CD4-positive, alpha-beta T cell (primary cell): ENCODE results near the gene ARMC3. TPM values are rescaled to one million over a fixed set of nuclear protein-coding genes. Genes with fewer than 3 reads are reported as not detected.
A peak's percentile ranks its signal among the peaks of the same experiment; 100 is the strongest.

Experiments used
- ATAC-seq: fragments of 200-7000 bp; cut with Tn5 transposase; one replicate; pipeline ENCODE4 v1.10.0; 2022; ENCODE audit warnings: mild to moderate bottlenecking; ENCODE audit not compliant: poor library complexity
- CTCF ChIA-PET: fragments of 350-600 bp; sonication (Branson Sonifier 250); formaldehyde crosslinking; loops from one replicate; lab custom pipeline; 2021; ENCODE audit warnings: antibody characterized with exemption, inconsistent platforms; lab: Charles Lee
- POLR2A ChIA-PET: fragments of 350-600 bp; sonication (Branson Sonifier 250); formaldehyde crosslinking; loops from one replicate; lab custom pipeline; 2021; ENCODE audit warnings: antibody characterized with exemption, inconsistent platforms; lab: Charles Lee
- DNase-seq, 14 experiments: peaks; one replicate each; pipeline ENCODE4 v3.0.0-alpha.2; 2013 to 2020; ENCODE audit warnings: mixed read lengths in 2 of 14
- H3K27ac ChIP-seq, 2 donors: one replicate each; pipeline versions ENCODE4 v1.5.1 to v1.7.0; 2013; ENCODE audit warnings: low read length in 2 of 2, low read depth in 1 of 2, mild to moderate bottlenecking in 1 of 2
- H3K27me3 ChIP-seq, 2 experiments: 1 replicate in 1 of 2; 2 replicates in 1 of 2; pipeline versions ENCODE4 v1.6.1 to v1.7.0; 2013; ENCODE audit warnings: low read length in 2 of 2, control low read depth in 1 of 2, mild to moderate bottlenecking in 1 of 2, moderate library complexity in 1 of 2; ENCODE audit not compliant: insufficient read depth in 2 of 2, control insufficient read depth in 1 of 2
- H3K36me3 ChIP-seq: one replicate; pipeline ENCODE4 v1.6.1; 2013; ENCODE audit warnings: low read length, control low read depth; ENCODE audit not compliant: insufficient read depth
- H3K4me1 ChIP-seq: one replicate; pipeline ENCODE4 v1.6.1; 2013; ENCODE audit warnings: low read length, control low read depth; ENCODE audit not compliant: insufficient read depth
- H3K4me3 ChIP-seq: one replicate; pipeline ENCODE4 v1.5.1; 2013; ENCODE audit warnings: mild to moderate bottlenecking, low read length, moderate library complexity
- H3K9me3 ChIP-seq, 2 experiments: 1 replicate in 1 of 2; 2 replicates in 1 of 2; pipeline versions ENCODE4 v1.6.1 to v1.7.0; 2013; ENCODE audit warnings: low read length in 2 of 2, mild to moderate bottlenecking in 2 of 2, control low read depth in 1 of 2, moderate library complexity in 1 of 2; ENCODE audit not compliant: control insufficient read depth in 1 of 2, insufficient read depth in 1 of 2
- H3K27ac Mint-ChIP-seq: one replicate; pipeline ENCODE4 v1.8.0; 2020; ENCODE audit warnings: mixed read lengths
- H3K27me3 Mint-ChIP-seq: one replicate; pipeline ENCODE4 v1.8.0; 2021; ENCODE audit warnings: mixed read lengths
- H3K36me3 Mint-ChIP-seq: one replicate; pipeline ENCODE4 v1.8.0; 2021; ENCODE audit warnings: low read depth, mixed read lengths
- H3K4me1 Mint-ChIP-seq: one replicate; pipeline ENCODE4 v1.8.0; 2021; ENCODE audit warnings: low read depth, mixed read lengths
- H3K4me3 Mint-ChIP-seq: one replicate; pipeline ENCODE4 v1.8.0; 2020; ENCODE audit warnings: mild to moderate bottlenecking, mixed read lengths
- H3K9me3 Mint-ChIP-seq: one replicate; pipeline ENCODE4 v1.8.0; 2020; ENCODE audit warnings: mixed read lengths
- CTCF ChIP-seq: fragments of 200-600 bp; IDR thresholded peaks from one replicate; pipeline ENCODE4 v1.8.0; 2022; ENCODE audit warnings: antibody characterized with exemption, mild to moderate bottlenecking
- intact Hi-C, 2 experiments: fragments of 100-400 bp; cut with DNase I in 1 of 2; cut with micrococcal nuclease in 1 of 2; formaldehyde crosslinking; loops; one replicate each; pipeline versions ENCODE4 v1.15.1 to v1.9.0; 2023 to 2025; cut with DNase I, micrococcal nuclease
- total RNA-seq, 174 experiments: library from RNA in 2 of 174; stranded (reverse) in 2 of 174; gene quantifications; one replicate each; pipeline ENCODE4 v1.2.3 and lab custom pipeline; 2021 to 2026

The ARMC3 gene
- total RNA-seq, 2 experiments from 2014 or later = not detected

- Mint-ChIP-seq H3K4me1 (no peaks in the 10 kb centered on the region), H3K27ac (no peak overlapping the region), H3K4me3 (no peak overlapping the region), H3K36me3 (no peaks in the 10 kb centered on the region), H3K9me3 (peaks cover 8% of the 10 kb centered on the region), H3K27me3 (no peaks in the 10 kb centered on the region)
- Histone ChIP-seq H3K9me3 (peaks cover 5 to 7% of the 10 kb centered on the region in 2 experiments), H3K27ac (no peak overlapping the region), H3K36me3 (no peaks in the 10 kb centered on the region), H3K4me3 (no peak overlapping the region), H3K27me3 (no peaks in the 10 kb centered on the region), H3K4me1 (no peaks in the 10 kb centered on the region)
- CTCF ChIA-PET = no interaction called here
- POLR2A ChIA-PET = interaction anchor here (0.7 kb wide), 1 partner anchor 305 kb away, joined by 3 read pairs; no protein-coding TSS in a partner anchor
- DNase-seq (peak in 1 of 14 experiments; percentile 59), ATAC-seq (no peak)
- intact Hi-C loops = no loop called here
- no peak for TF ChIP-seq CTCF
Observed at GRCh38 chr10:22913474-22914092, 14.3 kb upstream of the ARMC3 start.

DNA sequence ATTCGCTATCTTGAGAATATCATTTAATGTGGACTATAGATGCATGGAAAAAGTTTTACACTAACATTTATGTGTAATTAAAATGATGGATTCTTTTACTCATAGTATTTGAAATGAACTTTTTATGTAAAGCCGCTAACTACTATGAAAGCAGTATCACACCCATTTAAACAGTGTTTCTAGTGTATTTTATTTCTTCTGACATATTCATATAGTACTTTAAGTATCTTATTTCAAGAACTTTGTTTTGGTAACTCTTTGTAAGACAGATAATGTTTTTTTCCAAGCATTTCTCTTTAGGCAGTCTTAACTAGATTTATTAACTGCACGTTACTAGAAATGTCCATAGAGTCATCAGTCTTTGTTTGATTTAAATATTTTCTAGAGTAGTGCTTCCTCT lies 12.5 kb upstream of the ARMC3 start:
- POLR2A ChIA-PET = no interaction called here
- no peak for TF ChIP-seq CTCF
- Mint-ChIP-seq H3K4me1 (no peaks in the 10 kb centered on the region), H3K9me3 (peaks cover 3% of the 10 kb centered on the region), H3K27ac (no peak overlapping the region), H3K4me3 (no peak overlapping the region), H3K36me3 (no peaks in the 10 kb centered on the region), H3K27me3 (no peaks in the 10 kb centered on the region)
- Histone ChIP-seq H3K27ac (no peak overlapping the region), H3K4me1 (no peaks in the 10 kb centered on the region), H3K27me3 (no peaks in the 10 kb centered on the region), H3K9me3 (no peaks in the 10 kb centered on the region), H3K4me3 (no peak overlapping the region), H3K36me3 (no peaks in the 10 kb centered on the region)
- intact Hi-C loops = no loop called here
- CTCF ChIA-PET = no interaction called here
- ATAC-seq = no peak
- DNase-seq = no peak

DNA sequence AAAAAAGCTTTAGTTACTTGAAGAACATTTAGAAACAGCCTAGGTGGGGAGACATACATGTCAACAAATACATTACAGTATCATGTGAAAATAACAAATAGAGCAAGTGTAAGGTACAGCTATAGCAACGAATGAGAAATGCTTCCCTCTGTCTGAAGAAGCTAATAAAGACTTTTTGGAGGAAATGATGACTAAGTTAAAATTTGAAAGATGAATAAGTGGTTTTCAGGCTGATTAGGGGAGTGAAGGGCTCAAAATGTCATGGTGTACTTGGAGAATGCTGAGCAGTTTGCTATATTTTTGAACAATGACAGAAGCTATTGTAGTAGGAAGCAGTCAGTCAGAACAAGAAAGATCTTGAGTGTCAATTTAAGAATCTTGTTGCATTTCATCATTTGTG lies 2.8 kb upstream of the ARMC3 start:
- DNase-seq (no peak), ATAC-seq (no peak)
- no peaks in the 10 kb centered on the region for H3K4me1 Mint-ChIP-seq
- Histone ChIP-seq H3K9me3 (peaks cover 0 to 7% of the 10 kb centered on the region in 2 experiments), H3K27me3 (peaks cover 5% of the 10 kb centered on the region in 2 experiments), H3K4me3 (no peak overlapping the region), H3K36me3 (no peaks in the 10 kb centered on the region), H3K4me1 (peaks cover 11% of the 10 kb centered on the region), H3K27ac (no peak overlapping the region)
- intact Hi-C loops = no loop called here
- no peak overlapping the region for H3K4me3 Mint-ChIP-seq
- ChIA-PET POLR2A (no interaction called here), CTCF (no interaction called here)
- H3K36me3 Mint-ChIP-seq = no peaks in the 10 kb centered on the region
- H3K27me3 Mint-ChIP-seq = peaks cover 5% of the 10 kb centered on the region
- no peaks in the 10 kb centered on the region for H3K9me3 Mint-ChIP-seq
- no peak overlapping the region for H3K27ac Mint-ChIP-seq
- no peak for TF ChIP-seq CTCF
